GM19463 (cell line): Measurements from ENCODE around the gene NTN5.
"Not testable (repeated sequence)": the region's sequence is repeated elsewhere in the genome, so short reads cannot be mapped to it uniquely, and the experiment has no call there.

ENCODE experiments used
- ATAC-seq: cut with Tn5 transposase; IDR thresholded peaks from one replicate; pipeline ENCODE4 v1.9.1; 2021; ENCODE audit warnings: mild to moderate bottlenecking, moderate library complexity; ENCODE audit not compliant: unreplicated experiment

NTN5 gene

DNA sequence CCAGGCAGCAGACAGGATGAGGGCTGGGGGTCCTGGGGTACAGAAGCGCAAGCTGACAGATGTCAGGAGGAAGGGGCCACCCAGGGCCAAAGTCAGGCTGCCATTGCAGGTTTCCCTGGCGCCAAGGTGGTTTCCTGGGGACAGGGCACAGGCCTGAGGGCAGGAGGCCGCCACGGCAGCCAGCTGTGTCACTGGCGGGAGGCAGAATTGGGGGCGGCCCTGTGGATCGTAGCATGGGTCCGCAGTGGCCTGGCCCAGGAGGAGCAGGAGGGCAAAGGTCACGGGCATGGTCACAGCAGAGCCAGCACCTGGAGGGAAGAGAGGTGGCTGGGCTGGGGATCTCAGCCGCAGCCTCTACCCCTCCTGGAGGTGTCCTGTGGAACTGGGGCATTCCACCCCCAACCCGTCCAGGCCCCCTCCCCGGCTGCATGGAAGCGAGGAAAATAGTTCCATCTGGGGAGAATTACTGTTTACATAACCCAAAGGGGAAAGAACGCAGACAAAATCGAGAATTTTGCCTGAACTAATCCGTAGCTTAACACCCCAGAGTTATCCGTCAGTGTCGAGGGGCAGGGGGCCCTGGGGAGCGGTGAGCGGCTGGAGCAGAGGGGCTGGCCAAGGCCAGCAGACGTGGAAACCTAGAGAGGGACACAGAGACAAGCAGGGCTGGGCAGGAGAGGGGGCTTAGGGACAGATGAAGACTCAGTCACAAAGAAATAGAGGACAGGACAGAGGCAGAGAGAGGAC lies 1.9 kb downstream of the NTN5 start:
- no peak for ATAC-seq

DNA sequence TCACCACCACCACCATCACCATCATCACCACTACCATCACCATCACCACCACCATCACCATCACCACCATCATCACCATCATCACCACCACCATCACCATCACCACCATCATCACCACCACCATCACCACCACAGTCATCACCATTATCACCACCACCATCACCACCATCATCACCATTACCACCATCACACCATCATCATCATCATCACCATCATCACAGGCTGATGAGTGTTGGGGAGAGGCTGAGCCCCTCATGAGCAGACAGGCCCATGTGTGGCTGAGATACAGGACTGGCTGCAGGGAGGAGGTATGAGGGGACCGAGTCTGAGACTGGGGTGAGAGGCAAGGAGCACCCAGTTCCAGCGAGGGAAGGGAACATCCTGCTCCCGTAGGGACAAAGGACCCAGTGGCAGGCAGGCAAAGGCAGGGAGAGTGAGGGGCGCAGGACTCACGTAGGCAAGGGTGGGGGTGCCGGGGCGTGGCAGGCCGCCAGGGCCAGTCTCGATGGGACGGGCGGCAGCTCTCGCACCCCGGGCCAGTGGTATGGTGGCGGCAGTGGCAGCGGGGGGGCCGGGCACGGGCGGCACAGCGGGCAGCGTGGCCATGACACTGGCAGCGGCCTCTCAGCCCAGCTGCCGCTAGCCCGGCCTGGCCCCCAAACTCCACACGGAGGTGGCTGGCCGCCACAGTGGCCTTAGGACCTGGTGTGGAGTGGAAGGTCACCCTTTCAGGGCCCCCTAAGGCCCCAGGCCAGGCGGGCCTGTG lies 2.7 kb downstream of the NTN5 start:
- no peak for ATAC-seq

DNA sequence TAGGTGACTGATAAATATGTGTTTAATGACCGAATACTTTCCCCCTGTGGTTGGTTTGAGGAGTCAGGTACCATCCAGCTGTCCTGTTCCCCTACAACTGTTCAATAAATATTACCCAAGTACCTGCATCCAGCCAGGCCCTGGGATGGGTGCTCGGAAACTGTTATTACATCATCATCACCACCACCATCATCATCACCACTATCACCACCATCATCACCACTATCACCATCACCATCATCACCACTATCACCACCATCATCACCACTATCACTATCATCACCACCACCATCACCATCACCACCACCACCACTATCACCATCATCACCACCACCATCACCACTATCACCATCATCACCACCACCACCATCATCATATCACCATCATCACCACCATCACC lies 4.1 kb downstream of the NTN5 start:
- ATAC-seq, result no peak

DNA sequence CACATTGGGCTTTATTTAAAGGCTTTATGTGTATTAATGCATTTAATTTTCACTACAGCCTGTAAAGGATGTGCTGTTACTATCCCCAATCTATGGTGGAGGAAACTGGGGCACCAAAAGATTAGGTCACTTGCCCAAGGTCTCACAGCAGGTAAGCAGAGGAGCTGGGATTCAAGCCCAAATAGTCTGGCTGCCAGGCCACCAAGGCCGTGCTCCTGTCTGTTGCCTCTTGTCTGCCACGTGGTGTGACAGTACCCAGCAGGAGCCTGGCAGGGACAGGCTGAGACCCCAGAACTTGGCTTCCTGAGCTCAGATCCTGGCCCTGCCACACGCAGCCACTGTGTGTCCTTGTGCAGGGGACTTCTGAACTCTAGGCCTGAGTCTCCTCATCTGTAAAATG lies 4.5 kb downstream of the NTN5 start:
- no peak for ATAC-seq

DNA sequence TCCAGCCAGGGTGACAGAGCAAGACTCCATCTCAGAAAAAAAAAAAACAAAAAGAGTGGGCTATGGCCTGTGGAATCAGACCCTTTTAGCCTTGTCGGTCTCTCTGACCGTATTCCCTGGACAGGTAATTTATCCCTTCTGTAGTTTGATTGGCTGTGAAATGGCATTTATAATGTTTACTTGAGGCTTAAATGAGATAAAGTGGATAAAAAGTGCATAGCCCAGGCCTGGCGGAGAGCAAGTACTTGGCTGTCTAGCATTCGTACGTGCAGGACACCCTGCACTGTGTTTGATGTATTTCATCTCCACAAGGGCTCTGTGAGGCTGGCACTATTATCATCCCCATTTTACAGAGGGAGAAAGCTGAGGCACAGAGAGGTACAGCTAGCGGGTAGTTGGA lies 7.0 kb downstream of the NTN5 start:
- no peak for ATAC-seq

DNA sequence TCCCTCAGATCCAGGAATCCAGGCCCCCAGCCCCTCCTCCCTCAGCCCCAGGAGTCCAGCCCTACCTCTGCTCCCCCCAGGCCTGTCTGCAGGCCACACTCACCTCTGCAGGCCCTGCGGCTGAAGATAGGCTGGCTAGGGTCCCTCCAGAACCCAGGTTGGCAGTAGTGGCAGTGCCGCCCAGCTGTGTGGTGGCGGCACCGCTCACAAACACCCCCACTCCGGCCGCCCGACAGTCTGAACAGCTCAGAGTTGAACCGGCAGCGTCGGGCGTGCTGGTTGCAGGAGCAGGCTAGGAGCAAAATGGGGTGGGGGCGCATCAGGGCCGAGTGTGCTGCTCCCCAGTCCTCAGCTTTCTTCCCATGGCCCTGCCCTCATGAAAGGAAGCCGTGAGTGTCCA lies 8.3 kb downstream of the NTN5 start:
- no peak for ATAC-seq

GRCh38 chr19:48663667-48664066 lies 9.2 kb downstream of the NTN5 start:
- no peak for ATAC-seq

GRCh38 chr19:48661711-48662090 lies 11.1 kb downstream of the NTN5 start:
- ATAC-seq, result no peak

DNA sequence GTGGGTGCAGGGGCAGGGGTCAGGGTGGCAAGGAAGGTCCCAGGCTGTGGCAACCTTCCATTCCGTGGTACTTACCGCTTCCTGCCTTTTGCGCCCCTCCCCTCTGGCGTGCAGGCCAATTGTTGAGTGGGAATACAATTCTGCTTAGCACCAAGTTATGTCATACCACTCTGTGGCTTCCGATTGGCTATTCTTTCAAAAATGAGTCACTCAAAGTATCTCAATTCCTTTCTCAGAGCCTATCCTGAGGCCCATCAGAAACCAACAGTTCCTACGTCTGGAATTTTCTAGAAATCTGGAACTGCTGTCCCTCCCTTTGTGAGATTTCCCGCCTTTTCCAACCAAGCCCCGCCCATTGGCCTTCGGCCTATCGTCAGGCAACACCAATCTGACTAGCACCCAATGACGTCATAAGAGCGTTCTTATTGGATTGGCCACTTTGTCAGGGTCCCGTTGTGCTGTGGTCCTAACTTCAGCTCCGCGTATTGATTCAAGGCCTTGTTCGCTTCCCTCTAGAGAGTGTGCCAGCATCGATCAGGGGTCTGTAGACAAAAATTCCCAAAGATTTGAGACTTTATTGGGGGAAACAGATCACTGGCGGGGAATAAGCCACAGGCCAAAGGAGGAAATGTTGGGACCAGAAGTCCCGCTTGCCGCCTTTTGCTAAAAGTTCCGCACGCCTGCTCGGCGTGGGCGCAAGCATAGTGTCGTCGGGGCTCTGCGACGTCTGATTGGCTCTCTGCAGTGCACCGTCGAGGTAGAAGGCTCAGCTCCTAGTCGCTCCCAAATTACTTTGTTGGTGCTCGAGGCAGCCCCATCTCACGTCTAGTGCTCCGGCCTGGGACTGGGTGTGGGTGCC lies 11.7 kb downstream of the NTN5 start:
- peak; percentile 66 for ATAC-seq

GRCh38 chr19:48659768-48660167 lies 13.0 kb downstream of the NTN5 start:
- no peak for ATAC-seq

- no peak for ATAC-seq
These were observed 14.3 kb downstream of the NTN5 start for GRCh38 chr19:48658483-48658882.

DNA sequence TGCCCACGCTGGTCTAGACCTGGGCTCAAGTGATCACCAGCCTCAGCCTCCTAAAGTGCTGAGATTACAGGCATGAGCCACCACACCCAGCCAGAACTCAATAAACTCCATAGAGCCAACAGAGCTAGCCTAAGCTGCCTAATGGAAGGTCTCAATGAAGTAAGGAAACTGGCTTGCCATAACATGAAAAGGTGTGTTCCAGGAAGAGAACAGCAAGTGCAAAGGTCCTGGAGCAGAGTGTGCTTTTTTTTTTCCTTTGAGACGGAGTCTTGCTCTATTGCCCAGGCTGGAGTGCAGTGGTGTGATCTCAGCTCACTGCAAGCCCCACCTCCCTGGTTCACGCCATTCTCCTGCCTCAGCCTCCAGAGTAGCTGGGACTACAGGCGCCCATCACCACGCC lies 15.0 kb downstream of the NTN5 start:
- ATAC-seq, result not testable (repeated sequence)

DNA sequence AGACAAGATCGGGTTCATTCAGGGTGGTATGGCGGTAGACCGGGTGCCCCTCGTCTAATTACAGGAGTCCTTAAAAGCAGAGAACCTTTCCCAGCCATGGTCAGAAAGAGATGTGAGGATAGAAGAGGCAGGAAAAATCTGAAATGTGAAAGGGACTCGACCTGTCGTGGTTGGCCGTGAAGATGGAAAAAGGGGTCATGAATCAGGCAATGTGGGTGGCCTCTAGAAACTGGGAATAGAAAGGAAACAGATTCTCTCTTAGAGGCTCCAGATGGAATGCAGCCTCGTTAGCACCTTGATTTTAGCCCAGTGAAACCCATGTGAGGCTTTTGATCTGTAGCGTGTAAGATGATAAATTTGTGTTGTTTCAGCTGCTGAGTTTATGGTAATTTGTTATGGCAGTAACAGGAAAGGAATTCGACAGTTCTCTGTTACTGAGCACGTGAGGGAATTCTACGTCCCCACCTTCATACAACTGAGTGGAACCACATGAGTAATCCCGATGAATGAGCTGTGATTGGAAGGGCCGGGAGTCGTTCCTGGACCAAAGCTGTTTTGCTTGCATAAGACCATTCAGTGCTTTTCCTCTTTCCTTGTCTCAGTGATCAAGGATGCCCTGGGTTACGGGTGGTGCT lies 15.9 kb downstream of the NTN5 start:
- no peak for ATAC-seq

GRCh38 chr19:48654299-48655059 lies 18.3 kb downstream of the NTN5 start:
- no peak for ATAC-seq

DNA sequence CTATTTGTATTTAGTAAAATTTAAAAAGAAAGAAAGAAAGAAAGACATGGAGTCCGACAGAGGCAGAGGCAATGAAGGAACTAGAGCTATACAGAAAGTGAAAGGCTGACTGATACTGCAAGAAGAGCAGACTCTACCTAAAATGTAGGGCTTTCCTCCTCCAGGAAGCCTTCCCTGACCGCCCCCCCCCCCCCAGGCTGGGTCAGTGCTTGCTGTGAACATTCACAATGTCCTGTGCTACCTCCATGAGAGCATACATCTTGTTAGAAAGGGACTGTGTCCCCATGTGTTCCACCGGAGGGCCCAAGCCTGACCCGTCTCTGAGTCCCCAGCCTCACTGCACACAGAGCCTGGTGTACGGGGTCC lies 21.2 kb downstream of the NTN5 start:
- no peak for ATAC-seq

DNA sequence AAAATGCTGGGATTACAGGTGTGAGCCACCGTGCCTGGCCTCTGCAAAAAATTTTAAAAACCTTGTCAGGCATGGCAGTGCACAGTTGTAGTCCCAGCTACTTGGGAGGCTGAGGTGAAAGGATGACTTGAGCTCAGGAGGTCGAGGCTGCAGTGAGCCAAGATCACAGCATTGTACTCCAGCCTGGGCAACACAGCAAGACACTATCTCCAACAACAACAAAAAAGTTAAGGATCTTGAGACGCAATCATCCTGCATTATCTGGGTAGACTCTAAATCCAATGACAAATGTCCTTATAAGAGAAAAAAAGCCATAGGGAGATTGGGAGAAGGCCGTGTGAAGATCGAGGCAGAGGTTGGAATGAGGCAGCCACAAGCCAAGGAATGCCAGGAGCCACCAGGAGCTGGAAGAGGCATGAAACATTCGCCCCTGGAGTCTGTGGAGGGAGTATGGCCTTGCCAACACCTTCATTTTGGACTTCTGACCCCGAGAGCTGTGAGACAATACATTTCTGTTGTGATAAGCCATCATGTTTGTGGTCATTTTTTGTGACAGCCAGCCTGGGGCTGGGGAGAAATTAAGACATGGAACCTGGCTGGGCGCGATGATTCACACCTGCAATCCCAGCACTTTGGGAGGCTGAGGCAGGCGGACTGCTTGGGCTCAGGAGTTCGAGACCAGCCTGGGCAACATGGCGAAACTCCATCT lies 21.7 kb downstream of the NTN5 start:
- no peak for ATAC-seq

GRCh38 chr19:48648134-48648533 lies 24.7 kb downstream of the NTN5 start:
- ATAC-seq, result no peak

- no peak for ATAC-seq
These were observed 26.0 kb downstream of the NTN5 start for GRCh38 chr19:48646722-48647216.

DNA sequence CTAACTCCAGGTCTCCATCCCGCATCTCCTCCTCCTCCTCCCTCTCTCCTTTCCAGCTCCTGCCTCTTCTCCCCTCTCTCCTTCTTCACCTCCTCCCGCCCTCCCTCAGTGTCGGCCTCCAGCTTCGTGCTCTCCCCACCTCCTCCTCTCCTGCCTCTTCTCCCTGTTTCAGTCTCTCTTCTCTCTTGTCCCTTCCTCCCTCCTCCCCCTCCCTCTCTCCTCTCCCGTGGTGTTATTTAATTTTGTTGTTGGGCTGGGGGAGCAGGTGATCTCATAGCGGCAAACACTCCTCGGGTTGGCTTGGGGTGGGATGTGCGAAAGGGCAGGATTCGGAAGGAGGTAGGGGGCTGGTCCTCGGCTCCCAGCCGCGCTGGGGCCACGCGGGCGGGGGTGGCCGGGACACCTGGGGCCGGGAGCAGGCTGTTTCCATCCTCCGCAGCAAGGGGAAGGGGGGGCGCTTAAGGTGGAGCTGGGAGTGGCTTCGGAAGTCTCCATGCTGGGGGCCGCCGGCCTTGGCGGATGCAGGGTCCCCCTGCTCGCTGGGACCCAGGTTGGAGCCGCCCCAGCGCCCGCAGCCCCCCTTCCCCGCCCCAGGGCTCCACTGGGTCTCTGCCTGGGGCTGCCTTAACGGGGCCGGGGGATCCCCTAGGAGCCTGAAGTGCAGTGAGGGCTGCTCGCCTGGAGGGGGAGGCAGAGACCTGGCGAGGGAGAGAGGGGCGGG lies 26.7 kb downstream of the NTN5 start, which contains the start of gene CA11:
Gene CA11, minus strand, starts transcription at position 187 of the 721 bp plus-strand sequence. CDS start 555 bp downstream, outside the sequence.
- peak; percentile 88 for ATAC-seq
